MG63 (cell line): ENCODE measurements around the gene ZNF320. TPM values are rescaled to one million over a fixed set of nuclear protein-coding genes. Genes with fewer than 3 reads are reported as not detected.
A peak's percentile ranks its signal among the peaks of the same experiment; 100 is the strongest.
"Not testable (repeated sequence)": the region's sequence is repeated elsewhere in the genome, so short reads cannot be mapped to it uniquely, and the experiment has no call there.

ENCODE experiments used
- DNase-seq: peaks from one replicate; pipeline ENCODE4 v3.0.0-alpha.2; 2020
- H3K27me3 ChIP-seq: fragments of 250-450 bp; sonication (Bioruptor Pico); 2 replicates; pipeline ENCODE4 v1.5.1; 2020; ENCODE audit warnings: mild to moderate bottlenecking, moderate library complexity
- H3K36me3 ChIP-seq: fragments of 250-450 bp; sonication (Bioruptor Pico); 2 replicates; pipeline ENCODE4 v1.5.1; 2020; ENCODE audit warnings: mild to moderate bottlenecking, moderate library complexity
- H3K4me3 ChIP-seq: fragments of 250-450 bp; sonication (Bioruptor Pico); 2 replicates; pipeline ENCODE4 v1.5.1; 2020; ENCODE audit warnings: mild to moderate bottlenecking, moderate library complexity
- H3K9me3 ChIP-seq: fragments of 250-450 bp; sonication (Bioruptor Pico); 2 replicates; pipeline ENCODE4 v1.5.1; 2020; ENCODE audit warnings: mild to moderate bottlenecking, moderate library complexity
- total RNA-seq: library from RNA; depleted of rRNA; stranded (reverse); fragments of >200 nt; shearing (Covaris generic); gene quantifications from 2 replicates; pipeline ENCODE4 v1.2.3, GENCODE V29; 2014; ENCODE audit warnings: low replicate concordance; rRNA removed

ZNF320 gene
- total RNA-seq: 1.6 TPM in 1 of 2 replicates, not detected in the other

DNA sequence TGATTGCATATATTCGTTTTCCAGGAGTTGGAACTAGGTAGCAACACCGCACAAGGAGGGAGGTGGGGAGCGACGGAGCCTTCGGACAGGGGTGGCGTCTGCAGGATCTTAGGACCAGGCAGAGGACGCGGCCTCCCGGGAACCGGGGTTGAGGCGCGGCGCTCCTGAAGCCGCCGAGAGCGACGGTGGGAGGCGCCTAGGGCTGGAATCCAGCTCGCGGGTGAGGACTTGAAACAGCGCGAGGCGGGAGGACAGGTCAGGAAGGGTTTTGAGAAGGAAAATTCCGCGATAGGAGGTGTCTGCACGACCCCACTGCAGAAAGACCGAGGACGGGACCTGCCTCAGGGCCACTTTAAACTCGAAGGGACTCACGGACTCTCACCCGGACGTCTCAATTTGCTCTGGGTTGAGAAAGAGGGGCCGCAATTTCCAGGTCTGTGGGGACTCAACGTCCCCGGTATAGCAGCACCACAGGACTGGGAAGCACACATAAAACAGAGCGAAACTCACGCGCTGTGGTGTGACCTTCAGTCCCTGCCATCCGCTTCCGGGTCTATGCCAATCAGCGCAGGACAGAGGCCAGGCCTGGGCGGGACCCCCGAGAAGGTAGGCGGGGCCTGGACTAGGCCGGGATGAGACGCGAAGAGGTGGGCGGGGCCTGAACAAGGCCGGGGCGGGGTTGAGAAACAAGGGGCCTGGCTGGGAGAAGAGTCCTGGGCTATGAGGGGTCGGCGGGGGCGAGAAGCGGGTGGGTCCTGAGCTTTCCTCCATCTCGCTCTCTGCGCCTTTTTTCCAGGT, at the start of gene ZNF320:
TSS of gene ZNF320 (minus strand) at position 498 of the 798 bp plus-strand sequence. CDS start 7,380 bp downstream, outside the sequence.
- Histone ChIP-seq H3K27me3 (no peaks in the 10 kb centered on the region), H3K9me3 (peaks cover 5% of the 10 kb centered on the region), H3K36me3 (no peaks in the 10 kb centered on the region), H3K4me3 (peak within 1 kb of the TSS; percentile 57)
- peak; percentile 84 for DNase-seq

DNA sequence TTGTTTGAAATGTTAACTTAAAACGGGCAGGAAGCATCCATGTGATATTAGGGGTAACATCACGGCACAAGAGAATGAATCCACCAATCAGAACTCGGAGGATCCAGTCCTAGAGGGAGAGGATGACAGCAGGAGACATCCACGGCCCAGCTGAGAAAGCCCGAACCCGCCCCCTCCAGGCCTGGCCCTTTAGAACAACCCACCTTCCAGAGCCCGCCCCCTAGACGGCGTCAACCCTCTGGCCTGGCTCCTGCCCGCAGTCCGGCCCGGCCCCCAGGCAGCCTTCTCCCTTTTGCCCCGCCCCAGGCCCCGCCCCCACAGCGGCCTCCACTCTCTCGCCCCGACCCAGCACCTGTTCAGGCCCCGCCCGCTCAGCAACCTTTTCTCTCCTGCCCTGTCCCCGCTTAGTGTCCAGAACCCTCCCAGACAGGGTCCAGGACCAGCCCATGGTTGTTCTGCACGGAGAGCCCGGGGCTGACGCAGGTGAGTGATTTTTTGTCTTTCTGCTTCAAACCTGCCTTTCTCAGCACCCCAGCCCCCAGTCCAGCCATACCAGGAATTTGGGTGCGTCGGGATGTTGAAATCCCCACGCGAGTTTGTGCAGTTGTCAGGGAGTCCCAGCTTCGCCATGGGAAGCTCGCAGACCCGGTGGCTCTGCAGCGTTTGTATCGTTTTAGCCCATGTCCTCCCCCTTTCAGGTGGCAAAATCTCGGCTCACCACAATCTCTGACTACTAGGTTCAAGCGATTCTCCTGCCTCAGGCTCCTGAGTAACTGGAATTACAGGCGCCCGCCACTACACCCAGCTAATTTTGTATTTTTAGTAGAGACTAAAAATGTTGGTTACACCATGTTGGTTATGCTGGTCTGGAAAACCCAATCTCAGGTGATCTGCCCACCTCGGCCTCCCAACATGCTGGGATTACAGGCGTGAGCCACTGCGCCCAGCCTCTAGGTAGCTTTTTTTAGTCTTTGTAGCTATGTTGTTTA, 49.2 kb upstream of the ZNF320 start:
- no peak for DNase-seq
- Histone ChIP-seq H3K27me3 (no peaks in the 10 kb centered on the region), H3K9me3 (peaks cover 19% of the 10 kb centered on the region)

DNA sequence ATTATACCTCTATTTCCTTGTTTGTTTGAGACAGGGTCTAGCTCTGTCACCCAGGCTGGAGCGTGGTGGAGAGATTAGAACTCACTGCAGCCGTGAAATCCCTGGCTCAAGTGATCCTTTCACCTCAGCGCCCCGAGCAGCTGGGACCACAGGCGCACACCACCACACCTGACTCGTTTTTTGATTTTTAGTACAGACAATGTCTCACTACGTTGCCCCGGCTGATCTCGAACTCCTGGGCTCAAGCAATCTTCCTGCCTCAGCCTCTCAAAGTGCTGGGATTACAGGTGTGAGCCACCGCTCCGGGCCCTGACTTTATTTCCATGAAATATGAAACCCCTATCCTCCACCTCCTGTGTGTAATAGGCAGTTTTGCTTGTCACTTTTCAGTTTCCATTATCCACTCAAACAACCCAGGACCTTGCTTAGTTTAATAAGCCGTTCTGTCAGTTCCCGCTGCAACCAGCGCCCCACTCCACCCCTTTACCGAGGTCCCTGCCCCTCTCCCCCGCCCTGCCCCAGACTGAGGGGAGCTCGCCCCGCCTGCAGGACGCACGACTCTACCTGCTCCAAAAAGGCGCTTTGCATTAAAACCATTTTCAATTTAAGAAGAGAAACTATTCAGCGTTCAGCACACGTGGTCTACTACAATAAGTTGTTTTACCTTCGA, 48.4 kb upstream of the ZNF320 start:
- H3K36me3 ChIP-seq: no peaks in the 10 kb centered on the region
- H3K4me3 ChIP-seq: no peak overlapping the region
- H3K9me3 ChIP-seq: peaks cover 19% of the 10 kb centered on the region
- H3K27me3 ChIP-seq: no peaks in the 10 kb centered on the region
- no peak for DNase-seq

More for the DNA sequence above, 49.2 kb upstream of the ZNF320 start:
- H3K36me3 ChIP-seq: 0 out of 2 replicates have a peak, but pooled peaks cover 2% of the 10 kb centered on the region
- H3K4me3 ChIP-seq: no peak overlapping the region

DNA sequence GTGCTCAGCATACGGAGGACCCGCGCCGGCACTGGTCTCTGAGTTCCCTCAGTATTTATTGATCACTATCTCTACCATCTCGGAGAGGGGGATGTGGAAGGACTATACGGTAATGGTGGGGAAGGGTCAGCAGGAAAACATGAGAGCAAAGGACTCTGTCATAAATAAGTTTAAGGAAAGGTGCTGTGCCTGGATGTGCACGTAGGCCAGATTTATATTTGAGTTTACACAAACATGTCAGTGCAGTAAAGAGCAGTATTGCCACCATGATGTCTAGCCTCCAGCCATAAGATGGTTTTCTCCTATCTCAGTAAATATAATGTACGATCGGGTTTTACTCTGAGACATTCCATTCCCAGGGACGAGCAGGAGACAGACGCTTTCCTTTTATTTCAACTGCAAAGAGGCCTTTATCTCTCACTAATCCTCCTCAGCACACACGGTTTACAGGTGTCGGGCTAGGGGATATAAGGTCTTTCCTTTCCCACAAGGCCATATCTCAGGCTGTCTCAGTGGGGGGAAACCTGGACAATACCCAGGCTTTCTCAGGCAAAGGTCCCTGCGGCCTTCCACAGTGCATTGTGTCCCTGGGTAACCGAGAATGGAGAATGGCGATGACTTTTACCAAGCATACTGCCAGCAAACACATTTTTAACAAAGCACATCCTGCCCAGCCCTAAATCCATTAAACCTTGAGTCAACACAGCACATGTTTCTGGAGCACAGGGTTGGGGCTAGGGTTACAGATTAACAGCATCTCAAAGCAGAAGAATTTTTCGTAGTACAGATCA, 47.5 kb upstream of the ZNF320 start:
- peaks cover 19% of the 10 kb centered on the region for H3K9me3 ChIP-seq
- H3K4me3 ChIP-seq, H3K36me3 ChIP-seq, H3K27me3 ChIP-seq, DNase-seq: not testable (repeated sequence)

DNA sequence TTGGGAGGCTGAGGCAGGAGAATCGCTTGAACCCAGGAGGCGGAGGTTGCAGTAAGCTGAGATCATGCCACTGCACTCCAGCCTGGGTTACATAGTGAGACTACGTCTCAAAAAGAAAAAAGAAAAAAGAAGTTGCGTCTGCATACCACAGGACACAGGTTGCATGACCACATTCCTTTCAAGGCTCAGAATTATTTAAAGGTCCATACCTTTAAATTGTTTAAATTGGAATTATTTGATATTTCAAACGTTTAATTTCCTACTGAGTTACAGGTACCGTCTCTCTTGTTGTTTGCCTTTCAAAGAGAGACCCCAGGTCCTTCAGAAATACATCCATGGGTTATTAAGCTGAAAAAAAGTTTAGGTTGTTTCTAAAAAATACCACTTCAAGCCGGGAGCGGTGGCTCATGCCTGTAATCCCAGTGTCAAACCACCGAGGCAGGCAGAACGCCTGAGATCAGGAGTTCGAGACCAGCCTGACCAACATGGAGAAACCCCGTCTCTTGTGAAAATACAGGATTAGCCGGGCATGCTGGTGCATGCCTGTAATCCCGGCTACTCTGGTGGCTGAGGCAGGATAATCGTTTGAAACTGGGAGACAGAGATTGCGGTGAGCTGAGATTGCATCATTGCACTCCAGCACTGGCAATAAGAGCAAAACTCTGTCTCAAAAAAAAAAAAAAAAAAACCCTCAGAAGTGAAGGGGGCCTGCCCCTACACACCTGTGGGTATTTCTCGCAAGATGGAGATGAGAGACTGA, 46.6 kb upstream of the ZNF320 start:
- Histone ChIP-seq H3K4me3 (no peak overlapping the region), H3K9me3 (peaks cover 15% of the 10 kb centered on the region), H3K36me3 (no peaks in the 10 kb centered on the region), H3K27me3 (no peaks in the 10 kb centered on the region)
- DNase-seq: no peak

DNA sequence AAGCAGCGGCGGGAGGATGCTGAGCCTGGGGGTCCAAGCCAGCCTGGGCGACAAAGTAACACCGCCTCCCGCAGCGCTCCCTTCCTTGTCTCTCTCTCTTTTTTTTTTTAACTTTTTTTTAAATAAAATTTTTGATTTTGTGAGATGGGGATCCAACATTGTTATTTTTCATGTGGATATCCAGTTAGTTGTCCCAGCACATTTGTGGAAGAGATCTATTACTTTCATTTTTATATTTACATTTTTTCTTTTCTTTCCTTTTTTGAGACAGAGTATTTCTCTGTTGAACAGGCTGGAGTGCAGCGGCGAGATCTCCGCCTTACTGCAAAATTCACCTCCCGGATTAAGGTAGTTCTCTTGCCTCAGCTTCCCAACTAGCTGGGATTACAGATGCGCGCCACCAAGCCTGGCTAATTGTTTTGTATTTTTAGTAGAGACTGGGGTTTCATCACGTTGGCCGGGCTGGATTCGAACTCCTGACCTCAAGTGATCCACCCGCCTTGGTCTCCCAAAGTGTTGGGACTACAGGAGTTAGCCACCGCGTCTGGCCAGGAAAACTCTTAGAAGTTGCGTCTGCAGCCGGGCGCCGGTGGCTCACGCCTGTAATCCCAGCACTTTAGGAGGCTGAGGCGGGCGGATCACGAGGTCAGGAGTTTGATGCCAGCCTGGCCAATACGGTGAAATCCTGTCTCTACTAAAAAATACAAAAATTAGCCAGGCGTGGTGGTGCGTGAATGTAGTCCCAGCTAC, 45.9 kb upstream of the ZNF320 start:
- no peak for DNase-seq
- Histone ChIP-seq H3K4me3 (peak overlapping the region; percentile 79), H3K27me3 (no peaks in the 10 kb centered on the region), H3K9me3 (peaks cover 9% of the 10 kb centered on the region), H3K36me3 (no peaks in the 10 kb centered on the region)

DNA sequence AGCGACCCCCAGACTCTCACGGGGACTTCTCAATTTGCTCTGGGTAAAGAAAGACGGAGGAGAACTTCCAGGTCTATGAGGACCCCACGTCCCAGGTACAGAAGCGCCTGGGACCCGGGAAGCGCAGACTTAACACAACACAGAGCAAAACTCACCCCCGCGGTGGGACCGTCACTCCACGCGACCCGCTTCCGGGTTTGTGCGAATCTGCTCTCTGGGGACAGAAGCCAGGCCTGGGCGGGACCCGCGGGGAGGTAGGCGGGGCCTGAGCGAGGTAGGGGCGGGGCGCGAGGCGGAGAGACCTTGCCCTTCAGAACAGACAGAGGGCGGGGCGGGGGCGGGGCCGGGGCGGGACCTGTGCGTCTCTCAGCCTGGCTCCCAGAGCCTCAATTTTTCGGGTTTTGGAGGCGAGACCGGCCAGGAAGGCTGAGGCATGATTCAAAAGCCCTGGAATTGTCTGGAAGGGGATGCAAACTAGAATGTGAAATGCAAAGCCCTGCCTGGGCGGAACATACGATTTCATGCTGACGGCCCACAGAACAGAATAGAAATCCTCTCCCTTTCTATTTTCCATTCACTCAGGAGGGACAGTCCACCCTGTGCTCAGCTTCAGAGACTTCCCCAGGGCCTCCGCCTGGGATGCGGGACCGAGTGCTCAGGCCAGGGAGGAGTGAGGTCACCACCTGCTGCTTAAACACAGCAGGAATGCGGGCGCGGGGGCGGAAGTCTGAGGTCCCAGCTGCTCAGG, 45.1 kb upstream of the ZNF320 start:
- peak; percentile 82 for DNase-seq
- no peaks in the 10 kb centered on the region for H3K27me3 ChIP-seq
- H3K9me3 ChIP-seq: peaks cover 6% of the 10 kb centered on the region; the same call in 1 of the 2 replicates
- no peaks in the 10 kb centered on the region for H3K36me3 ChIP-seq
- H3K4me3 ChIP-seq: peak overlapping the region; percentile 79

DNA sequence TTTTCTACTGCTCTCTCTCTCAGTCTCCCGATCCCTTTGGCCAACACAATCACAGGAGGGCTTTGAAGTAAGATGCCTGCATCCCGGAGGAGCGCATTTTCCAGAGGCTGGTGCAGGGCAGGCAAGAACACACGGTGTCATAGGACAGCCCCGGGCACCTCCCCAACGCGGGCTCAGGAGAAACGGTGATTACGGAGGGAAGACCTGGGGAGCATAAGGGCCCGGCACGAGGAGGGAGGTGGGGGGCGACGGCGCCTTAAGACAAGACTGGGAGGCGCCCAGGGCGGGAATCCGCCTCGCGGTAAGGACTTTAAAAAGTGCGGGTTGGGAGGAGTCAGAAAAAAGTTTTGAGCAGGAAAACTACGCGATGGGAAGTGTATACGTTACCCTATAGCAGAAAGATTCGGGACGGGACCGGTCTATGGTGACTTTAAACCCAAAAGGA, 44.5 kb upstream of the ZNF320 start:
- DNase-seq: peak; percentile 32

DNA sequence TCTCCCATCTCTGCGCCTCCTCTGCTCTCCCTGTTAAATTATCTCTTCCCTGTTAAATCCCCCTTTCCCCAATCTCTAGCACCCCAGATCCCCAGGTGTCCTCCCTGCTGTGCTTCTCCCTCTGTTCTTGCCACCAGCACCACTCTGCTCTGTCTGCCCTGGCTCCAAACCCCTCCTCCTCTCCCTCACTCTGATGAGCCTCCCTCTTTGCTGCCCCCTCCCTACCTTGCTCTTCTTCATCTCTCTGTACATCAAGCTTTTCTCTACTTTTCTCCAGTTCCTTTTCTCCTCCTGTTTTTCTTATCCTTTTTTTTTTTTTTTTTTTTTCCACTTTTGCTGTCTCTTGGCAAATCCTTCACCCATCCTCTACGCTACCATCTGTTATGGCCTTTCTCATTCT, 44.1 kb upstream of the ZNF320 start:
- not testable (repeated sequence) for H3K4me3 ChIP-seq, H3K27me3 ChIP-seq, H3K36me3 ChIP-seq, DNase-seq, H3K9me3 ChIP-seq

More for the DNA sequence above, 44.5 kb upstream of the ZNF320 start:
- Histone ChIP-seq H3K36me3 (no peaks in the 10 kb centered on the region), H3K4me3 (peak overlapping the region; percentile 79), H3K27me3 (no peaks in the 10 kb centered on the region), H3K9me3 (peaks cover 1% of the 10 kb centered on the region; the same call in 1 of the 2 replicates)

DNA sequence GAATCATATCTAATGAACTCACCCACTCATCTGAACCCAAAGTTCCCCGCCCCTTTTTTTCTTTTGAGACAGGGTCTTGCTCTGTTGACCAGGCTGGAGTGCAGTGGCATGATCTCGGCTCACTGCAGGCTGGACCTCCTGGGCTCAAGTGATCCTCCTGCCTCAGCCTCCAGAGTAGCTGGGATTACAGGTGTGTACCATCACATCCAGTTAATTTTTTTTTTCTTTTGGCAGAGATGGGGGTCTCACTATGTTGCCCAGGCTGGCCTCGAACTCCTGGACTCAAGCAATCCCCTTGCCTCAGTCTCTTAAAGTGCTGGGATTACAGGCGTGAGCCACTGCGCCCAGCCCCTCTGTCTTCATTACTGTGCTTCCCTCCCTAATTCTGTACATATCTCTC, 43.5 kb upstream of the ZNF320 start:
- H3K27me3 ChIP-seq, H3K36me3 ChIP-seq, H3K9me3 ChIP-seq, H3K4me3 ChIP-seq, DNase-seq: not testable (repeated sequence)

DNA sequence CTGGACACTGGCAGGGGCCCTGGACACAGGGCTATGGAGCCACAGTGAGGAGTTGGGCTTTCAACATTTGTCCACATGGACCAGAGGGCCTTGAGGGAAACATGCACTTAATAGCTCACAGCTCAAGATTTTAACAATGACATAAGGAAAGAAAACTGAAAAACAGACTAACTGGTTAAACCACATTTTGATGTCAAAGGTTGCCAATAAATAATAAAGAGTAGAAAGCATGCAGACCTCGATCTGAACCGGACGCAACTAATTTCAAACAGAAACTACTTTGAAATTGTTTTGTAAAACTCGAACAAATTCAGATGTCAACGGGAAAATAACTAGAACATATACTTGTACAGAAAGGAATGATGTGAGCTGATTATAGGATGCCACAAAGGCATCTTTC, 41.3 kb upstream of the ZNF320 start:
- Histone ChIP-seq H3K36me3 (no peaks in the 10 kb centered on the region), H3K9me3 (no peaks in the 10 kb centered on the region)
- no peak for DNase-seq

DNA sequence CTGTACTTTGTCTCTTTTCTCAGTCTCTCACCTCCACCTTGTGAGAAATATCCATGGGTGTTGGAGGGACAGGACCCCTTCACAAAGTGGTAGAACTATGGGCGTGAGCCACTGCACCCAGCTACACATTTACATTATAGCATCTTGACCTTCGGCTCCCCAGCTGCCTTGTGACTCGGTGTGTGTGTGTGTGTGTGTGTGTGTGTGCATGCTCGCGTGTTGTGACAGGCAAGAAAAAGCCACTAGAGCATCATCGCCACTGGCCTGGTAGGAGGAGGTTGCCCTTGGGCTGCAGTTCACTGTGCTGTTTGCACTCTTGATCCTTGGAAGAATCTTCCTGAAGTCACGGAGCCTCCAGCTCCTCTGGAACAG, 39.5 kb upstream of the ZNF320 start:
- Histone ChIP-seq H3K36me3 (no peaks in the 10 kb centered on the region), H3K9me3 (no peaks in the 10 kb centered on the region), H3K4me3 (no peak overlapping the region), H3K27me3 (no peaks in the 10 kb centered on the region)
- no peak for DNase-seq

More for the DNA sequence above, 41.3 kb upstream of the ZNF320 start:
- no peaks in the 10 kb centered on the region for H3K27me3 ChIP-seq
- no peak overlapping the region for H3K4me3 ChIP-seq

DNA sequence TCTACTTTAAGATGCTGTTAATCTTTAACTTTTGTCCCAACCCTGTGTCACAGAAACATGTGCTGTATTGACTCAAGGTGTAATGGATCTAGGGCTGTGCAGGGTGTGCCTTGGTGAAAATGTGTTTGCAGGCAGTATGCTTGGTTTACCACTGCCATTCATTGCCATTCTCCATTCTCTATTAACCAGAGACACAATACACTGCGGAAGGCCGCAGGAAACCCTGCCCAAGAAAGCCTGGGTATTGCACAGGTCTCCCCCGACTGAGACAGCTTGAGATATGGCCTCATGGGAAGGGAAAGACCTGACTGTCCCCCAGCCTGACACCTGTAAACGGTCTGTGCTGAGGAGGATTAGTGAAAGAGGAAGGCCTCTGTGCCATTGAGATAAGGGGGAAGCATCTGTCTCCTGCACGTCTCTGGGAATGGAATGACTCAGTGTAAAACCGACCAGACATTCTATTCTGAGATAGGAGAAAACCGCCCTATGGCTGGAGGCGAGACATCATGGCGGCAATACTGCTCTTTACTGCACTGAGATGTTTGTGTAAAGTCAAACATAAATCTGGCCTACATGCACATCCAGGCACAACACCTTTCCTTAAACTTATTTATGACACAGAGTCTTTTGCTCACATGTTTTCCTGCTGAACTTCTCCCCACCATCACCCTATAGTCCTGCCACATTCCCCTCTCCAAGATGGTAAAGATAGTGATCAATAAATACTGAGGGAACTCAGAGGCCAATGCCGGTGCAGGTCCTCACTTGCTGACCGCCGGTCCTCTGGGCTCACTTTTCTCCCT, 38.9 kb upstream of the ZNF320 start:
- Histone ChIP-seq H3K27me3 (no peaks in the 10 kb centered on the region), H3K36me3 (no peaks in the 10 kb centered on the region), H3K9me3 (no peaks in the 10 kb centered on the region), H3K4me3 (no peak overlapping the region)
- DNase-seq: no peak
